ENCODE measurements around the gene ABI3BP.

The ABI3BP gene

GRCh38 chr3:100912976-100913545, 80.2 kb downstream of the ABI3BP start:
- peak; percentile 63 for DNase-seq (ENCODE audit: low read depth)
- TF ChIP-seq CTCF (conservative IDR thresholded peaks at IDR 0.05; ENCODE audit: control insufficient read depth, insufficient read depth, low read depth, low read length) = no peak
- no peak overlapping the region for H3K4me3 ChIP-seq (ENCODE audit: control insufficient read depth, low read depth, low read length)

- TF ChIP-seq CTCF (conservative IDR thresholded peaks at IDR 0.05; ENCODE audit: control insufficient read depth, insufficient read depth, low read depth, low read length) = no peak
- no peak overlapping the region for H3K4me3 ChIP-seq (ENCODE audit: control insufficient read depth, low read depth, low read length)
- no peak for DNase-seq (ENCODE audit: low read depth)
Observed at GRCh38 chr3:100912571-100912970, 80.7 kb downstream of the ABI3BP start.

GRCh38 chr3:100911956-100912355, 81.3 kb downstream of the ABI3BP start:
- no peak for TF ChIP-seq CTCF (conservative IDR thresholded peaks at IDR 0.05; ENCODE audit: control insufficient read depth, insufficient read depth, low read depth, low read length)
- no peak for DNase-seq (ENCODE audit: low read depth)
- H3K4me3 ChIP-seq (ENCODE audit: control insufficient read depth, low read depth, low read length) = no peak overlapping the region

- TF ChIP-seq CTCF (conservative IDR thresholded peaks at IDR 0.05; ENCODE audit: control insufficient read depth, insufficient read depth, low read depth, low read length) = no peak
- no peak overlapping the region for H3K4me3 ChIP-seq (ENCODE audit: control insufficient read depth, low read depth, low read length)
- DNase-seq (ENCODE audit: low read depth) = no peak
Observed at GRCh38 chr3:100910986-100911385, 82.2 kb downstream of the ABI3BP start.

GRCh38 chr3:100902572-100902971, 90.6 kb downstream of the ABI3BP start:
- no peak overlapping the region for H3K4me3 ChIP-seq (ENCODE audit: control insufficient read depth, low read depth, low read length)
- peak; percentile 96 for DNase-seq (ENCODE audit: low read depth)
- TF ChIP-seq CTCF (conservative IDR thresholded peaks at IDR 0.05; ENCODE audit: control insufficient read depth, insufficient read depth, low read depth, low read length) = no peak

GRCh38 chr3:100900671-100901335, 92.4 kb downstream of the ABI3BP start:
- no peak for TF ChIP-seq CTCF (conservative IDR thresholded peaks at IDR 0.05; ENCODE audit: control insufficient read depth, insufficient read depth, low read depth, low read length)
- peak; percentile 55 for DNase-seq (ENCODE audit: low read depth)

More at GRCh38 chr3:100900671-100901335, 92.4 kb downstream of the ABI3BP start:
- H3K4me3 ChIP-seq (ENCODE audit: control insufficient read depth, low read depth, low read length) = no peak overlapping the region
